Adrenal gland (tissue), 5 donors: ENCODE results near the gene RELCH.

Experiments used
- POLR2A ChIP-seq, 2 donors: fragments of 450-650 bp; IDR thresholded peaks; one replicate each; pipeline ENCODE4 v1.6.1; 2017; ENCODE audit warnings: antibody characterized with exemption in 2 of 2, mild to moderate bottlenecking in 2 of 2, moderate library complexity in 1 of 2
- TF ChIP-seq, protein P1 (sequence below), 6 experiments: fragments of 450-650 bp in 4 of 6; fragments of 200-600 bp in 2 of 6; sonication (generic) in 1 of 6; IDR thresholded peaks; 1 replicate in 5 of 6; 2 replicates in 1 of 6; pipeline versions ENCODE4 v1.5.1 to v1.8.0; 2016 to 2021; ENCODE audit warnings: antibody characterized with exemption in 6 of 6, mild to moderate bottlenecking in 2 of 6, moderate library complexity in 1 of 6
- donor health status: DM: no; HTN: no; CAD: no.

DNA sequence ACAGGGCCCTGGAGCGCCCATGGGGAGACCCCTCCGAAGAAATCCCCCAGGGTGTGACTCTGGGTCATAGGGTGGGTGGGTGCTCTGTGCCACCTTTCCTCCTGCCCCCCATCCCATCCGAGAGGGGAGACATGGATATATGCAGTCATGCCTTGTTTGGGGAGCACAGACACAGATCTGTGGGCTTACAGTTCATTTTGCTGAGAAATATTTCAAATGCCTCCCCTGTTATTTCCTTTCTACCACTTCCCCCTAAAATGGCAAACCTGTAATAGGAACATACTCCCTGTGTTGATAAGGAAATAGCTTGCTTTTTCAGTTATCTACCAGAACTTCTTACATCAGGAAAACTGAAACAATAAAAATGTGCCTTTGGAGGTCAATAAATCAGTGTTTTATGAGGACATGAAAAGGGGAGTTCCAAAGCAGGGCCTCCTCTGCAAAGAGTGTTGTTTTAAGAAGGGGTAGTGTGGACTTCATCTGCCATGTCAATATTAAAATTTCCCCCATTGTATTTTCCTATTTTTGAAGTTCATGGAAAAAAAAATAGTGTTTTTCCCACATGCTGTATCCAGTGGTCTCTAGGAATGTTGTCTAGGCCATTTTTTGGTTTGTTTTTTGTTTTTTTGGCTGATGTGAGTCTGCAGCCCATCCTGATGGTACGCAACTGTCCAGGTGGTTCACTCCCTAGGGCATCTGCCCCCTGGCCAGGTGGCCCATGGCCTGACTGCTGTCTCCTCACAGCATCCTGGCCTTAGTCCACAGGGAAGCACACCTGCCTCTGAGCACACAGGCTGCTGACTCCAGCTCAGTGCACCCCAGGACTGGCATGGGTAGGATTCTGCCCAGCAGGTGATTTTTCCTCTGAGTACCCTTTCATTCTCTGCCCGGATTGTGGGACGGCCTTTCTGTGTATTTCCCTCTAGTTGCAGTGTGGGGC, 141.8 kb downstream of the RELCH start:
- TF ChIP-seq, protein P1, sequence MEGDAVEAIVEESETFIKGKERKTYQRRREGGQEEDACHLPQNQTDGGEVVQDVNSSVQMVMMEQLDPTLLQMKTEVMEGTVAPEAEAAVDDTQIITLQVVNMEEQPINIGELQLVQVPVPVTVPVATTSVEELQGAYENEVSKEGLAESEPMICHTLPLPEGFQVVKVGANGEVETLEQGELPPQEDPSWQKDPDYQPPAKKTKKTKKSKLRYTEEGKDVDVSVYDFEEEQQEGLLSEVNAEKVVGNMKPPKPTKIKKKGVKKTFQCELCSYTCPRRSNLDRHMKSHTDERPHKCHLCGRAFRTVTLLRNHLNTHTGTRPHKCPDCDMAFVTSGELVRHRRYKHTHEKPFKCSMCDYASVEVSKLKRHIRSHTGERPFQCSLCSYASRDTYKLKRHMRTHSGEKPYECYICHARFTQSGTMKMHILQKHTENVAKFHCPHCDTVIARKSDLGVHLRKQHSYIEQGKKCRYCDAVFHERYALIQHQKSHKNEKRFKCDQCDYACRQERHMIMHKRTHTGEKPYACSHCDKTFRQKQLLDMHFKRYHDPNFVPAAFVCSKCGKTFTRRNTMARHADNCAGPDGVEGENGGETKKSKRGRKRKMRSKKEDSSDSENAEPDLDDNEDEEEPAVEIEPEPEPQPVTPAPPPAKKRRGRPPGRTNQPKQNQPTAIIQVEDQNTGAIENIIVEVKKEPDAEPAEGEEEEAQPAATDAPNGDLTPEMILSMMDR (IDR thresholded peaks at IDR 0.05), result no peak
- no peak for TF ChIP-seq POLR2A (IDR thresholded peaks at IDR 0.05)
